Cortex of kidney (tissue), 1 donor: ENCODE results near the gene ATP2B1.

Experiments used
- DNase-seq: peaks from one replicate; lab custom pipeline; 2025; lab: John Stamatoyannopoulos, UW

Gene ATP2B1

GRCh38 chr12:89692439-89692838 lies 16.2 kb downstream of the ATP2B1 start:
- no peak for DNase-seq

GRCh38 chr12:89691659-89692058 lies 17.0 kb downstream of the ATP2B1 start:
- DNase-seq = no peak

GRCh38 chr12:89690925-89691324 lies 17.7 kb downstream of the ATP2B1 start:
- no peak for DNase-seq

- no peak for DNase-seq
Measured at GRCh38 chr12:89689306-89689705, 19.3 kb downstream of the ATP2B1 start.

- no peak for DNase-seq
Measured at GRCh38 chr12:89686311-89686710, 22.3 kb downstream of the ATP2B1 start.

- DNase-seq = no peak
Measured at GRCh38 chr12:89685363-89685972, 23.2 kb downstream of the ATP2B1 start.

GRCh38 chr12:89684136-89684535 lies 24.5 kb downstream of the ATP2B1 start:
- no peak for DNase-seq

GRCh38 chr12:89682284-89682683 lies 26.4 kb downstream of the ATP2B1 start:
- DNase-seq = no peak

GRCh38 chr12:89680409-89680808 lies 28.2 kb downstream of the ATP2B1 start:
- no peak for DNase-seq

GRCh38 chr12:89679631-89680030 lies 29.0 kb downstream of the ATP2B1 start:
- DNase-seq = no peak

- no peak for DNase-seq
Measured at GRCh38 chr12:89678225-89678624, 30.4 kb downstream of the ATP2B1 start.

- no peak for DNase-seq
Measured at GRCh38 chr12:89676930-89677329, 31.7 kb downstream of the ATP2B1 start.

GRCh38 chr12:89674326-89674942 lies 34.2 kb downstream of the ATP2B1 start:
- DNase-seq = no peak

- no peak for DNase-seq
Measured at GRCh38 chr12:89673603-89674002, 35.0 kb downstream of the ATP2B1 start.

- no peak for DNase-seq
Measured at GRCh38 chr12:89672589-89672979, 36.1 kb downstream of the ATP2B1 start.

- DNase-seq = no peak
Measured at GRCh38 chr12:89671469-89671868, 37.2 kb downstream of the ATP2B1 start.

- DNase-seq = no peak
Measured at GRCh38 chr12:89669197-89669596, 39.4 kb downstream of the ATP2B1 start.

- DNase-seq = no peak
Measured at GRCh38 chr12:89665556-89665955, 43.1 kb downstream of the ATP2B1 start.

GRCh38 chr12:89664441-89664840 lies 44.2 kb downstream of the ATP2B1 start:
- DNase-seq = no peak

- DNase-seq = no peak
Measured at GRCh38 chr12:89663577-89664357, 44.9 kb downstream of the ATP2B1 start.

GRCh38 chr12:89662623-89663022 lies 46.0 kb downstream of the ATP2B1 start:
- no peak for DNase-seq

- no peak for DNase-seq
Measured at GRCh38 chr12:89661706-89662330, 46.8 kb downstream of the ATP2B1 start.

GRCh38 chr12:89657739-89658138 lies 50.9 kb downstream of the ATP2B1 start:
- no peak for DNase-seq
